GM21737 (cell line): Measurements from ENCODE around the gene HSD11B2.

Experiments
- ATAC-seq: cut with Tn5 transposase; IDR thresholded peaks from one replicate; pipeline ENCODE4 v1.9.1; 2021; ENCODE audit warnings: mild to moderate bottlenecking, moderate library complexity; ENCODE audit not compliant: unreplicated experiment

HSD11B2 gene

GRCh38 chr16:67470359-67470758 lies 39.4 kb downstream of the HSD11B2 start:
- no peak for ATAC-seq

GRCh38 chr16:67471758-67472384 lies 41.0 kb downstream of the HSD11B2 start:
- no peak for ATAC-seq

- no peak for ATAC-seq
These were observed 43.9 kb downstream of the HSD11B2 start for GRCh38 chr16:67474551-67475455.

GRCh38 chr16:67477960-67478554 lies 47.1 kb downstream of the HSD11B2 start:
- ATAC-seq = no peak

GRCh38 chr16:67480833-67481560 lies 50.1 kb downstream of the HSD11B2 start, which contains the start of gene ATP6V0D1:
TSS of gene ATP6V0D1 (minus strand) at chr16:67481157. CDS start at chr16:67481086, 71 bp downstream.
- peak; percentile 90 for ATAC-seq

GRCh38 chr16:67481561-67482232 lies 50.8 kb downstream of the HSD11B2 start:
- ATAC-seq = peak; percentile 6

- no peak for ATAC-seq
These were observed 51.5 kb downstream of the HSD11B2 start for GRCh38 chr16:67482233-67482924.

GRCh38 chr16:67483150-67483549 lies 52.2 kb downstream of the HSD11B2 start, which contains the start of gene AGRP:
TSS of gene AGRP (minus strand) at chr16:67483547. CDS start at chr16:67483398, 149 bp downstream.
- ATAC-seq = no peak

- no peak for ATAC-seq
These were observed 53.0 kb downstream of the HSD11B2 start for GRCh38 chr16:67483731-67484525.

GRCh38 chr16:67486805-67487204 lies 55.9 kb downstream of the HSD11B2 start:
- ATAC-seq = no peak
